Naive thymus-derived CD4-positive, alpha-beta T cell (primary cell): Measurements from ENCODE around the gene PCSK2. TPM values are rescaled to one million over a fixed set of nuclear protein-coding genes. Genes with fewer than 3 reads are reported as not detected.

Experiments
- ATAC-seq: fragments of 150-1000 bp; cut with Tn5 transposase; 2 replicates; pipeline ENCODE4 v1.10.0; 2021; ENCODE audit warnings: mild to moderate bottlenecking, moderate library complexity
- CTCF ChIA-PET: fragments of 350-600 bp; sonication (Branson Sonifier 250); formaldehyde crosslinking; loops from one replicate; lab custom pipeline; 2021; ENCODE audit warnings: antibody characterized with exemption; lab: Charles Lee
- POLR2A ChIA-PET: fragments of 350-600 bp; sonication (Branson Sonifier 250); formaldehyde crosslinking; loops from one replicate; lab custom pipeline; 2021; ENCODE audit warnings: antibody characterized with exemption, inconsistent platforms; lab: Charles Lee
- DNase-seq, 9 donors: peaks; one replicate each; pipeline versions ENCODE4 v3.0.0 to v3.0.0-alpha.2; 2020 to 2022; ENCODE audit warnings: mixed read lengths in 1 of 9
- H3K27ac ChIP-seq: one replicate; pipeline ENCODE4 v1.7.0; 2013; ENCODE audit warnings: mild to moderate bottlenecking, low read depth, low read length, moderate library complexity
- H3K27me3 ChIP-seq, 2 donors: one replicate each; pipeline ENCODE4 v1.7.0; 2013; ENCODE audit warnings: low read length in 2 of 2, mild to moderate bottlenecking in 2 of 2, moderate library complexity in 2 of 2; ENCODE audit not compliant: control insufficient read depth in 2 of 2, insufficient read depth in 2 of 2
- H3K36me3 ChIP-seq, 3 experiments: 1 replicate in 2 of 3; 2 replicates in 1 of 3; pipeline ENCODE4 v1.7.0; 2013; ENCODE audit warnings: low read length in 3 of 3, mild to moderate bottlenecking in 3 of 3, moderate library complexity in 1 of 3; ENCODE audit not compliant: insufficient read depth in 3 of 3, control insufficient read depth in 2 of 3
- H3K4me1 ChIP-seq, 2 donors: one replicate each; pipeline ENCODE4 v1.7.0; 2013; ENCODE audit warnings: low read length in 2 of 2, mild to moderate bottlenecking in 2 of 2, moderate library complexity in 1 of 2; ENCODE audit not compliant: control insufficient read depth in 2 of 2, insufficient read depth in 2 of 2
- H3K4me3 ChIP-seq: 2 replicates; pipeline ENCODE4 v1.7.0; 2013; ENCODE audit warnings: mild to moderate bottlenecking, low read length
- H3K9me3 ChIP-seq, 3 experiments: 1 replicate in 2 of 3; 2 replicates in 1 of 3; pipeline ENCODE4 v1.7.0; 2013; ENCODE audit warnings: low read length in 3 of 3; ENCODE audit not compliant: control insufficient read depth in 2 of 3
- H3K27ac Mint-ChIP-seq, 9 donors: one replicate each; pipeline ENCODE4 v1.8.0; 2020 to 2022; ENCODE audit warnings: mixed read lengths in 9 of 9, mild to moderate bottlenecking in 8 of 9, moderate library complexity in 5 of 9, inconsistent platforms in 2 of 9
- H3K27me3 Mint-ChIP-seq, 5 donors: one replicate each; pipeline ENCODE4 v1.8.0; 2021 to 2022; ENCODE audit warnings: mixed read lengths in 5 of 5, mild to moderate bottlenecking in 1 of 5
- H3K36me3 Mint-ChIP-seq, 5 donors: one replicate each; pipeline ENCODE4 v1.8.0; 2020 to 2022; ENCODE audit warnings: mixed read lengths in 5 of 5, mild to moderate bottlenecking in 3 of 5, inconsistent platforms in 1 of 5
- H3K4me1 Mint-ChIP-seq, 7 donors: one replicate each; pipeline ENCODE4 v1.8.0; 2020 to 2022; ENCODE audit warnings: mixed read lengths in 7 of 7, mild to moderate bottlenecking in 3 of 7, inconsistent platforms in 1 of 7
- H3K4me3 Mint-ChIP-seq, 10 donors: one replicate each; pipeline ENCODE4 v1.8.0; 2020 to 2022; ENCODE audit warnings: mild to moderate bottlenecking in 10 of 10, mixed read lengths in 10 of 10, moderate library complexity in 6 of 10, inconsistent platforms in 2 of 10
- H3K9me3 Mint-ChIP-seq, 11 donors: one replicate each; pipeline ENCODE4 v1.8.0; 2020 to 2022; ENCODE audit warnings: mixed read lengths in 11 of 11, mild to moderate bottlenecking in 4 of 11, inconsistent platforms in 1 of 11, moderate library complexity in 1 of 11
- intact Hi-C, 2 donors: fragments of 100-400 bp; cut with micrococcal nuclease; formaldehyde crosslinking; loops; one replicate each; pipeline ENCODE4 v1.15.1; 2023
- polyA plus RNA-seq, 2 donors: library from polyadenylated mRNA; unstranded; fragments of 300-500 nt; fragmentation: Illumina TruSeq; gene quantifications; one replicate each; pipeline ENCODE4 v1.2.3, GENCODE V29; 2021
- total RNA-seq, 6 experiments: library from RNA in 5 of 6; stranded (reverse) in 5 of 6; gene quantifications; 1 replicate in 5 of 6; 2 replicates in 1 of 6; pipeline ENCODE4 v1.2.3 and lab custom pipeline; 2021 to 2026

Gene PCSK2
- total and polyA plus RNA-seq, 7 experiments from 2014 or later: not detected

- ATAC-seq (no peak), DNase-seq (no peak)
- H3K4me1 ChIP-seq: no peaks in the 10 kb centered on the region
- Mint-ChIP-seq H3K36me3 (no peaks in the 10 kb centered on the region), H3K4me3 (no peak overlapping the region), H3K27me3 (peaks cover 0 to 7% (median 2%) of the 10 kb centered on the region in 5 donors), H3K4me1 (no peaks in the 10 kb centered on the region), H3K9me3 (peaks cover 0 to 3% (median 0%) of the 10 kb centered on the region in 11 donors), H3K27ac (no peak overlapping the region)
- H3K4me3 ChIP-seq: no peak overlapping the region
- intact Hi-C loops: no loop called here
- H3K9me3 ChIP-seq: no peaks in the 10 kb centered on the region
- no peaks in the 10 kb centered on the region for H3K27me3 ChIP-seq
- POLR2A ChIA-PET: no interaction called here
- H3K36me3 ChIP-seq: no peaks in the 10 kb centered on the region
- CTCF ChIA-PET: no interaction called here
- H3K27ac ChIP-seq: no peak overlapping the region
These were observed 266.3 kb downstream of the PCSK2 start for GRCh38 chr20:17493173-17493572.

DNA sequence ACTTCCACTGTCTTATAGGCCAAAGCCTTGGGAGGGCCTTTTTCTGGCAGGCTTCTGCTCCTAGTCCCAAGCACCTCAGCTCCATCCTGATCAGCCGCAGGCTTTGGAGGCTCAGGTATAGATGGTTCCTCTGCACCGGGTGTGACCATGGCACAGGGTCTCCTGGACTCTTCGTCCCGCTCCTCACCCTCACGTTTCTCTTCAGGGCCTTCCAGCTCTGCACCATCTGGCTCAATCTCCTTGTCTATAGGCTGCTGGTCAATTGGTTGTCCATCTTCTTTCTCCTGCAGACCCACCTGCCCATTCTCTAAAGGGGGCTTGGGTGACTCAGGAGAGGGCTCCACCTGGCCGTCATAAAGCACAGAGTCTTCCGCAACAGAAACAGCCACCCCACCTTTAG lies 267.4 kb downstream of the PCSK2 start:
- no peaks in the 10 kb centered on the region for H3K9me3 ChIP-seq
- H3K27me3 ChIP-seq: no peaks in the 10 kb centered on the region
- intact Hi-C loops: no loop called here
- Mint-ChIP-seq H3K27me3 (peaks cover 0 to 10% (median 2%) of the 10 kb centered on the region in 5 donors), H3K9me3 (peaks cover 0 to 3% (median 0%) of the 10 kb centered on the region in 11 donors), H3K4me3 (no peak overlapping the region), H3K36me3 (no peaks in the 10 kb centered on the region), H3K27ac (no peak overlapping the region), H3K4me1 (no peaks in the 10 kb centered on the region)
- no peaks in the 10 kb centered on the region for H3K4me1 ChIP-seq
- DNase-seq (no peak), ATAC-seq (no peak)
- no peaks in the 10 kb centered on the region for H3K36me3 ChIP-seq
- CTCF ChIA-PET: no interaction called here
- no peak overlapping the region for H3K27ac ChIP-seq
- H3K4me3 ChIP-seq: no peak overlapping the region
- POLR2A ChIA-PET: interaction anchor here (0.7 kb wide), 1 partner anchor 20 kb away, joined by 3 read pairs; no protein-coding TSS in a partner anchor

- peaks cover 0 to 3% (median 0%) of the 10 kb centered on the region in 11 donors for H3K9me3 Mint-ChIP-seq
- ATAC-seq (no peak), DNase-seq (no peak)
- Histone ChIP-seq H3K27me3 (no peaks in the 10 kb centered on the region), H3K4me1 (no peaks in the 10 kb centered on the region), H3K9me3 (no peaks in the 10 kb centered on the region), H3K4me3 (no peak overlapping the region), H3K27ac (no peak overlapping the region), H3K36me3 (no peaks in the 10 kb centered on the region)
- no peaks in the 10 kb centered on the region for H3K4me1 Mint-ChIP-seq
- H3K36me3 Mint-ChIP-seq: no peaks in the 10 kb centered on the region
- H3K27me3 Mint-ChIP-seq: peaks cover 0 to 10% (median 2%) of the 10 kb centered on the region in 5 donors
- no peak overlapping the region for H3K27ac Mint-ChIP-seq
- intact Hi-C loops: no loop called here
- ChIA-PET CTCF (no interaction called here), POLR2A (no interaction called here)
- H3K4me3 Mint-ChIP-seq: no peak overlapping the region
These were observed 269.0 kb downstream of the PCSK2 start for GRCh38 chr20:17495826-17496225.

DNA sequence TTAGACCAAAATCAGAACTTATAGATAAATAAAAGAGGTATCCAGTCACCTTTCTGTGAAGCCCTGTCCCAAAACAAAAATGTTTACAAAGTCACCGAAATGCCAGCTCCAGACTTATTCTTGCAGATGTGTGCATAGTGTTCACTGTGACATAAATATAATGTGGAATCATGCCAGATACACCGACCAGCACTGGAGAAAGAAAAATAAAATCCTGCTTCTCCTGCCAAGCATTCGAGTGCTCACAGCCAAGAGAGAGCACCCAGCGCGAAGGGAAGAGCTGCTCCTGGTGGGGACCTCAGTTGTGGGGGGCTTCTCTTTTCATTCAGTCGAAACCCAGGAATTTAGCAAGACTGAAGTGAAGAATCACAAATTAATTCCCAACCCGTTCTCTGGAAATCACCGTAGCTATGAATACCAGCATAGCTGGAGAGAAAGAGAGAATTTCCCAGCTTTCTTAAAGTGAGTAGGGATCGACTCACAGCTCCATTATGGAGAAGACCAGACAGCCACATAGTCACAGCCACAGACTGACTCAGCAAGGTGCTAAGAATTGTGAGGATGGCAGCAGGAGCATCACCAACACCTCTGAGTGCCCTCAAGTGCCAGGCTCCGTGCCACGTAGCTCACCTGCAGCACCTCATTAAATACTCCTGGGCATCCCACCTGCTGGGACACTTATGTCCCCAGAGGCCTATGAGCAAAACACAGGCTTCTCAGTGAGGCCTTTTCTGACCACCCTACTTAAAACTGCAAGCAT lies 271.2 kb downstream of the PCSK2 start:
- H3K36me3 Mint-ChIP-seq: no peaks in the 10 kb centered on the region
- Histone ChIP-seq H3K27me3 (no peaks in the 10 kb centered on the region), H3K4me1 (no peaks in the 10 kb centered on the region), H3K4me3 (no peak overlapping the region), H3K36me3 (no peaks in the 10 kb centered on the region), H3K27ac (no peak overlapping the region), H3K9me3 (no peaks in the 10 kb centered on the region)
- intact Hi-C loops: no loop called here
- H3K4me1 Mint-ChIP-seq: peaks cover 0 to 9% (median 0%) of the 10 kb centered on the region in 7 donors
- peaks cover 0 to 3% (median 0%) of the 10 kb centered on the region in 11 donors for H3K9me3 Mint-ChIP-seq
- H3K27me3 Mint-ChIP-seq: peaks cover 0 to 17% (median 2%) of the 10 kb centered on the region in 5 donors
- ChIA-PET POLR2A (no interaction called here), CTCF (no interaction called here)
- DNase-seq: no peak
- H3K27ac Mint-ChIP-seq: no peak overlapping the region
- ATAC-seq: no peak
- H3K4me3 Mint-ChIP-seq: no peak overlapping the region

GRCh38 chr20:17498641-17499040 lies 271.8 kb downstream of the PCSK2 start:
- Histone ChIP-seq H3K9me3 (no peaks in the 10 kb centered on the region), H3K36me3 (no peaks in the 10 kb centered on the region), H3K27me3 (no peaks in the 10 kb centered on the region), H3K4me3 (no peak overlapping the region), H3K27ac (no peak overlapping the region), H3K4me1 (peaks cover 0 to 2% of the 10 kb centered on the region in 2 donors)
- H3K27ac Mint-ChIP-seq: no peak overlapping the region
- CTCF ChIA-PET: no interaction called here
- peaks cover 0 to 15% (median 4%) of the 10 kb centered on the region in 7 donors for H3K4me1 Mint-ChIP-seq
- peaks cover 0 to 2% (median 0%) of the 10 kb centered on the region in 11 donors for H3K9me3 Mint-ChIP-seq
- intact Hi-C loops: no loop called here
- ATAC-seq: no peak
- H3K4me3 Mint-ChIP-seq: no peak overlapping the region
- POLR2A ChIA-PET: no interaction called here
- peaks cover 0 to 17% (median 2%) of the 10 kb centered on the region in 5 donors for H3K27me3 Mint-ChIP-seq
- no peak for DNase-seq
- H3K36me3 Mint-ChIP-seq: peaks cover 0 to 2% (median 0%) of the 10 kb centered on the region in 5 donors

- intact Hi-C loops: no loop called here
- Mint-ChIP-seq H3K27me3 (peaks cover 0 to 17% (median 2%) of the 10 kb centered on the region in 5 donors), H3K36me3 (peaks cover 0 to 4% (median 0%) of the 10 kb centered on the region in 5 donors), H3K4me1 (peaks cover 0 to 19% (median 8%) of the 10 kb centered on the region in 7 donors), H3K9me3 (peaks cover 0 to 6% (median 0%) of the 10 kb centered on the region in 11 donors), H3K27ac (no peak overlapping the region), H3K4me3 (no peak overlapping the region)
- peaks cover 2 to 5% of the 10 kb centered on the region in 2 donors for H3K4me1 ChIP-seq
- no peak for ATAC-seq
- no peaks in the 10 kb centered on the region for H3K36me3 ChIP-seq
- ChIA-PET POLR2A (no interaction called here), CTCF (interaction anchor here (0.6 kb wide), 1 partner anchor 107 kb away, joined by 3 read pairs; no protein-coding TSS in a partner anchor)
- H3K27me3 ChIP-seq: no peaks in the 10 kb centered on the region
- H3K9me3 ChIP-seq: no peaks in the 10 kb centered on the region
- H3K27ac ChIP-seq: no peak overlapping the region
- DNase-seq: no peak
- H3K4me3 ChIP-seq: no peak overlapping the region
These were observed 272.2 kb downstream of the PCSK2 start for GRCh38 chr20:17499041-17499440.
